Activated CD8-positive, alpha-beta T cell treated with anti-CD3 and anti-CD28 coated beads for 36 hours (primary cell): ENCODE data around the gene PIK3R6. TPM values are rescaled to one million over a fixed set of nuclear protein-coding genes. Genes with fewer than 3 reads are reported as not detected.

Experiments
- ATAC-seq: fragments of 200-7000 bp; cut with Tn5 transposase; one replicate; pipeline ENCODE4 v1.10.0; 2021; ENCODE audit warnings: mild to moderate bottlenecking, moderate library complexity
- CTCF ChIA-PET: fragments of 350-600 bp; sonication (Branson Sonifier 250); formaldehyde crosslinking; loops from one replicate; lab custom pipeline; 2021; ENCODE audit warnings: antibody characterized with exemption; lab: Charles Lee
- POLR2A ChIA-PET: fragments of 350-600 bp; sonication (Branson Sonifier 250); formaldehyde crosslinking; loops from one replicate; lab custom pipeline; 2021; ENCODE audit warnings: antibody characterized with exemption; lab: Charles Lee
- DNase-seq: peaks from one replicate; pipeline ENCODE4 v3.0.0-alpha.2; 2020
- H3K27ac Mint-ChIP-seq: one replicate; pipeline ENCODE4 v1.8.0; 2021; ENCODE audit warnings: mild to moderate bottlenecking, mixed read lengths
- H3K27me3 Mint-ChIP-seq: one replicate; pipeline ENCODE4 v1.8.0; 2021; ENCODE audit warnings: mixed read lengths
- H3K36me3 Mint-ChIP-seq: one replicate; pipeline ENCODE4 v1.8.0; 2021; ENCODE audit warnings: low read depth, mixed read lengths
- H3K4me1 Mint-ChIP-seq: one replicate; pipeline ENCODE4 v1.8.0; 2021; ENCODE audit warnings: low read depth, mixed read lengths
- H3K4me3 Mint-ChIP-seq: one replicate; pipeline ENCODE4 v1.8.0; 2021; ENCODE audit warnings: mild to moderate bottlenecking, moderate library complexity, mixed read lengths
- H3K9me3 Mint-ChIP-seq: one replicate; pipeline ENCODE4 v1.8.0; 2021; ENCODE audit warnings: mixed read lengths
- intact Hi-C: fragments of 100-400 bp; cut with micrococcal nuclease; formaldehyde crosslinking; loops from one replicate; pipeline ENCODE4 v1.10.0; 2022
- total RNA-seq, 2 experiments: library from RNA; stranded (reverse); gene quantifications; one replicate each; pipeline ENCODE4 v1.2.3, GENCODE V29; 2021
- TF ChIP-seq, protein P1 (sequence below): fragments of 200-600 bp; IDR thresholded peaks from one replicate; pipeline ENCODE4 v1.8.0; 2022; ENCODE audit warnings: antibody characterized with exemption, mild to moderate bottlenecking

PIK3R6 gene
- total RNA-seq, 2 experiments from 2014 or later, result 3.8 to 3.9 TPM

DNA sequence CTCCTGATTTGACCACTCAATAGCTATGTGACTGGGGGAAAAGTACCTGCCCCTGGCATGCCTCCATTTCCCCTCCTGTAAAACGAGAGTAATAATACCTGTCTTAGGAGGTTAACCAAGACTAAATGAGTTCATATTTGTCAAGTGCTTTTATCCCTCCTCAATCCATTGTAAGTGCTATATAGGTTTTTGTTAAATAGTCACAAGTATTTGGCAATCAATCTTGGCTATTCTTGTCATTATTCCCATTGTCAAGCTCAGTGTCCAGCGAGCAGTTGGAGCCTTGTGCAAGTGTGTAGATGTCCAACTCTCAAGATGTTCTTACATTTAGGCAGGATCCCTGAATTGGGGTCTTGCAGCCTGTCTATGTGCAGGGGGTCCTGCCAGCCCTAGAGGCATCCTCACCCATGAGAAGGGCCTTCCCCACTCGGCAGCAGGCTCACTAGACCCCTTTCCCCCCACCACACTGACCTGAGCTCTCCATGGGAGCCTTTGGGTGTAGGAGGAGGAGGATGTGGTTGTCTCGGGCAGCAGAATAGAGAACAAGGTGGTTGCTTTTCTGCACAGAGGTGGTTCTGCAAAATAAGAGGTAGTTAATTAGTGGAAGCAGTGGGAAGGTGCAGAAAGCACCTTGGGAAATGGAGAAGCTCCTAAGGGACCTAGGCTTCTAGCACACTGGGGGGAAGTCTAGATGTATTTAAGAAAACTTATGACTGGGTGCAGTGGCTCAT, 18.0 kb downstream of the PIK3R6 start:
- DNase-seq, result no peak
- ChIA-PET POLR2A (interaction anchor here (0.9 to 1.2 kb wide), 2 partner anchors 9 to 40 kb away, joined by 3 read pairs; no protein-coding TSS in a partner anchor), CTCF (interaction anchor here (0.9 to 1.7 kb wide), 3 partner anchors 13 to 64 kb away, joined by 3 to 5 read pairs (median 4); no protein-coding TSS in a partner anchor)
- peaks cover 4% of the 10 kb centered on the region for H3K9me3 Mint-ChIP-seq
- TF ChIP-seq, protein P1, sequence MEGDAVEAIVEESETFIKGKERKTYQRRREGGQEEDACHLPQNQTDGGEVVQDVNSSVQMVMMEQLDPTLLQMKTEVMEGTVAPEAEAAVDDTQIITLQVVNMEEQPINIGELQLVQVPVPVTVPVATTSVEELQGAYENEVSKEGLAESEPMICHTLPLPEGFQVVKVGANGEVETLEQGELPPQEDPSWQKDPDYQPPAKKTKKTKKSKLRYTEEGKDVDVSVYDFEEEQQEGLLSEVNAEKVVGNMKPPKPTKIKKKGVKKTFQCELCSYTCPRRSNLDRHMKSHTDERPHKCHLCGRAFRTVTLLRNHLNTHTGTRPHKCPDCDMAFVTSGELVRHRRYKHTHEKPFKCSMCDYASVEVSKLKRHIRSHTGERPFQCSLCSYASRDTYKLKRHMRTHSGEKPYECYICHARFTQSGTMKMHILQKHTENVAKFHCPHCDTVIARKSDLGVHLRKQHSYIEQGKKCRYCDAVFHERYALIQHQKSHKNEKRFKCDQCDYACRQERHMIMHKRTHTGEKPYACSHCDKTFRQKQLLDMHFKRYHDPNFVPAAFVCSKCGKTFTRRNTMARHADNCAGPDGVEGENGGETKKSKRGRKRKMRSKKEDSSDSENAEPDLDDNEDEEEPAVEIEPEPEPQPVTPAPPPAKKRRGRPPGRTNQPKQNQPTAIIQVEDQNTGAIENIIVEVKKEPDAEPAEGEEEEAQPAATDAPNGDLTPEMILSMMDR, result no peak
- intact Hi-C loops, result no loop called here
- H3K4me3 Mint-ChIP-seq, result no peak overlapping the region
- peaks cover 6% of the 10 kb centered on the region for H3K4me1 Mint-ChIP-seq
- H3K27me3 Mint-ChIP-seq, result no peaks in the 10 kb centered on the region
- ATAC-seq, result no peak
- H3K36me3 Mint-ChIP-seq, result peaks cover 5% of the 10 kb centered on the region
- no peak overlapping the region for H3K27ac Mint-ChIP-seq

DNA sequence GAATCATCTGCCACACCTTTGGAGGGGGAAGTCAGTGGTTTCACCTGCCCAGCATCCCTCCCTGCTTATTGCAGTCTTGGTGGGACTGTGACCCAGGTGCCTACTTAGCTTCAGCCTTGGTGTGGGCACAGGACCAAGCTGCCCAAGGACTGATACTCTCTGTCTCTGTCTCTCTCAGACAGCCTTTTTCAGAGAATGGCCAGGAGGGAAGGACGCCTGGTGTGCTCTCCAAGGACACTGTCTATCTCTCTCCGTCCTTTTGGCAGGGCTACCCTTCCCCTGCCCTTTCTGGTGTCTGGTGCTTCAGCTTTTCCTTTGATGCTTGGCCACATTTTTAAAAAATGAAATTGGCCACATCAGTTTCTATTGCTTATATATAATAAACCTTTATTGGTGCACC, 19.6 kb downstream of the PIK3R6 start:
- POLR2A ChIA-PET, result no interaction called here
- CTCF ChIA-PET, result no interaction called here
- H3K9me3 Mint-ChIP-seq, result peaks cover 4% of the 10 kb centered on the region
- H3K4me3 Mint-ChIP-seq, result no peak overlapping the region
- ATAC-seq (no peak), DNase-seq (no peak)
- H3K36me3 Mint-ChIP-seq, result peaks cover 5% of the 10 kb centered on the region
- intact Hi-C loops, result no loop called here
- H3K27ac Mint-ChIP-seq, result no peak overlapping the region
- H3K4me1 Mint-ChIP-seq, result peaks cover 6% of the 10 kb centered on the region
- H3K27me3 Mint-ChIP-seq, result no peaks in the 10 kb centered on the region
- TF ChIP-seq, protein P1, result no peak

DNA sequence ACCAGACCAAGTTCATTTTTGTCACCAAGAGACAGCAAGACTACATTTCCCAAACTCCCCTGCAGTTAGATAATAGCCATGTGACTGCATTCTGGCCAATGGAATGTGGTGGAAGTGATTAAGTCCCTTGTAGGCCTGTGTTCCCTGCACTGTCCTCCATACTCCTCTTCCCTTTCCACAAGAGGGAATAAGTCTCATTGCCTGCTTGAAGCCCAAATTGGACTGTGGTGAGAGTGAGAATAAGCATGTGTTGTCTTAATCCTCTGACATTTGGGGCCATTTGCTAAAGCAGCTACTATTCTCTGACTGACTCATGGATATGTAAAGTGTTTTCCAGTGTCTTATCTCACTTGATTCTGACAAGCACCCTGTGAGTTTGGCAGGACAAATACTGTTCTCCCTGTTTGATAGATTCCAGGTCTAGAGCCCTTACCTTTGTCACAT, 20.7 kb downstream of the PIK3R6 start:
- no peak overlapping the region for H3K27ac Mint-ChIP-seq
- ATAC-seq (peak; percentile 84), DNase-seq (no peak)
- ChIA-PET POLR2A (no interaction called here), CTCF (no interaction called here)
- H3K4me1 Mint-ChIP-seq, result peaks cover 6% of the 10 kb centered on the region
- intact Hi-C loops, result no loop called here
- no peaks in the 10 kb centered on the region for H3K27me3 Mint-ChIP-seq
- TF ChIP-seq, protein P1, result no peak
- peaks cover 4% of the 10 kb centered on the region for H3K9me3 Mint-ChIP-seq
- H3K36me3 Mint-ChIP-seq, result peaks cover 5% of the 10 kb centered on the region
- no peak overlapping the region for H3K4me3 Mint-ChIP-seq

DNA sequence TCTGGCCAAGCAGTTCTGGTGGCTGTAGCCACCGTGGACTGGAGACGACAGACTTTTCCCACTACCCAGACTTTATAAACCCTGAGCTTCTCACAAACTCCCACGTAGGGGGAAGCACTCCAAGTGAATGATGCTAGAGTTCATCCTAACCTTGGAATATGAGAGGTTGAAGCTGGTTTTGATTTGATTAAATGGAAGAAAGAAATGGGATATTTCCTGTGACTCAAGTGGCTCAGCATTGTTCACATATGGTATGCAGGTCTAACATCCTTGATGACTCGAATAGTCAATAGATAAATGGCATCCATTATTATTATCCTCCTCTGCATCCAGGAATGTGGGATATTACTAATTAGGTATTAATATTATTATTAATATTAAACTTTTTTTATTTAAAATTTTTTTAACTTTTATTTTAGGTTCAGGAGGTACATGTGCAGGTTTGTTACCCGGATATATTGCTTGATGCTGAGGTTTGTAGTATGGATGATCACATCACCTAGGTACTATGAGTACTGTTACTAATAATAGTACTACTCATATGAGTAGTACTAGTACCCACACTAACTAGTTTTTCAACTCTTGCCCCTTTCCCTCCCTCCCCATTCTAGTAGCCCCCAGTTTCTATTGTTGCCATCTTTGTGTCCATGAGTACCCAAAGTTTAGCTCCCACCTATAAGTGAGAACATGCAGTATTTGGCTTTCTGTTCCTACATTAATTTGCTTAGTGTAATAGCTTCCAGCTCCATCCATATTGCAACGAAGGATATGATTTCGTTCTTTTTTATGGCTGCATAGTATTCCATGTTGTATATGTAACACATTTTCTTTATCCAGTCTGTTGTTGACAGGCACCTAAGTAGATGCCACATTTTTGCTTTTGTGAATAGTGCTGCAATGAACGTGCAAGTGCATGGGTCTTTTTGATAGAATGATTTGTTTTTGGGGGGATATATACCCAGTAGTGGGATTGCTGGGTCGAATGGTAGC, 22.9 kb downstream of the PIK3R6 start:
- CTCF ChIA-PET, result interaction anchor here (1.2 to 1.5 kb wide), 3 partner anchors 12 to 435 kb away, joined by 3 to 5 read pairs (median 3); no protein-coding TSS in a partner anchor
- ATAC-seq (no peak), DNase-seq (no peak)
- Mint-ChIP-seq H3K9me3 (peaks cover 4% of the 10 kb centered on the region), H3K4me3 (no peak overlapping the region), H3K27me3 (no peaks in the 10 kb centered on the region), H3K4me1 (peaks cover 6% of the 10 kb centered on the region), H3K36me3 (peaks cover 5% of the 10 kb centered on the region), H3K27ac (no peak overlapping the region)
- TF ChIP-seq, protein P1, result no peak
- intact Hi-C loops, result no loop called here
- POLR2A ChIA-PET, result no interaction called here
